ENCODE data around the gene AMBRA1.
A peak's percentile ranks its signal among the peaks of the same experiment; 100 is the strongest.

The AMBRA1 gene

GRCh38 chr11:46632502-46632901 is 38.7 kb upstream of the AMBRA1 start:
- H3K36me3 Mint-ChIP-seq (ENCODE audit: low read depth) = peaks cover 16% of the 10 kb centered on the region
- no peak overlapping the region for H3K4me3 Mint-ChIP-seq
- H3K27ac Mint-ChIP-seq = no peak overlapping the region
- peaks cover 2% of the 10 kb centered on the region for H3K27me3 Mint-ChIP-seq (ENCODE audit: low read depth, poor library complexity)
- peaks cover 6% of the 10 kb centered on the region for H3K4me1 Mint-ChIP-seq
- no peaks in the 10 kb centered on the region for H3K9me3 Mint-ChIP-seq
- TF ChIP-seq, protein P1, sequence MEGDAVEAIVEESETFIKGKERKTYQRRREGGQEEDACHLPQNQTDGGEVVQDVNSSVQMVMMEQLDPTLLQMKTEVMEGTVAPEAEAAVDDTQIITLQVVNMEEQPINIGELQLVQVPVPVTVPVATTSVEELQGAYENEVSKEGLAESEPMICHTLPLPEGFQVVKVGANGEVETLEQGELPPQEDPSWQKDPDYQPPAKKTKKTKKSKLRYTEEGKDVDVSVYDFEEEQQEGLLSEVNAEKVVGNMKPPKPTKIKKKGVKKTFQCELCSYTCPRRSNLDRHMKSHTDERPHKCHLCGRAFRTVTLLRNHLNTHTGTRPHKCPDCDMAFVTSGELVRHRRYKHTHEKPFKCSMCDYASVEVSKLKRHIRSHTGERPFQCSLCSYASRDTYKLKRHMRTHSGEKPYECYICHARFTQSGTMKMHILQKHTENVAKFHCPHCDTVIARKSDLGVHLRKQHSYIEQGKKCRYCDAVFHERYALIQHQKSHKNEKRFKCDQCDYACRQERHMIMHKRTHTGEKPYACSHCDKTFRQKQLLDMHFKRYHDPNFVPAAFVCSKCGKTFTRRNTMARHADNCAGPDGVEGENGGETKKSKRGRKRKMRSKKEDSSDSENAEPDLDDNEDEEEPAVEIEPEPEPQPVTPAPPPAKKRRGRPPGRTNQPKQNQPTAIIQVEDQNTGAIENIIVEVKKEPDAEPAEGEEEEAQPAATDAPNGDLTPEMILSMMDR (IDR thresholded peaks at IDR 0.05) = no peak
- DNase-seq = no peak

DNA sequence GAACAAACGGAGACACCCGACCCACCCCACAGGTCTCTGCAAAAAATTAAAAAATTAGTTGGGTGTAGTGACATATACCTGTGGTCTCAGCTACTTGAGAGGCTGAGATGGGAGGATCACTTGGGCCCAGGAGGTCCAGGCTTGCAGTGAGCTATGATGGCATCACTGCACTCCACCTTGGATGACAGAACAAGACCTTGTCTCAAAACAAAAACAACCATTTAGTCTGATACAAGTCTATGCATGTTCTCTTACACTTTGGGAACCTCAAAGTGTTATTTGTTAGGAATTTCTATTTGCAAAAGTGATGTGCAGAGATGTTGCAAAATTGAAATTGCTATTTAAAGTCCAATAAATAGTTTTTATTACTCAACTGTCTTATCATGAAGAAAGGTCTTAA is 37.9 kb upstream of the AMBRA1 start:
- Mint-ChIP-seq H3K4me3 (no peak overlapping the region), H3K36me3 (ENCODE audit: low read depth) (peaks cover 18% of the 10 kb centered on the region), H3K4me1 (peaks cover 6% of the 10 kb centered on the region), H3K27me3 (ENCODE audit: low read depth, poor library complexity) (no peaks in the 10 kb centered on the region), H3K9me3 (no peaks in the 10 kb centered on the region), H3K27ac (no peak overlapping the region)
- TF ChIP-seq, protein P1 (IDR thresholded peaks at IDR 0.05) = no peak
- no peak for DNase-seq

GRCh38 chr11:46630237-46630636 is 36.4 kb upstream of the AMBRA1 start:
- TF ChIP-seq, protein P1 (IDR thresholded peaks at IDR 0.05) = no peak
- H3K27me3 Mint-ChIP-seq (ENCODE audit: low read depth, poor library complexity) = no peaks in the 10 kb centered on the region
- peaks cover 6% of the 10 kb centered on the region for H3K4me1 Mint-ChIP-seq
- H3K4me3 Mint-ChIP-seq = no peak overlapping the region
- no peaks in the 10 kb centered on the region for H3K9me3 Mint-ChIP-seq
- H3K36me3 Mint-ChIP-seq (ENCODE audit: low read depth) = peaks cover 29% of the 10 kb centered on the region
- DNase-seq = no peak
- H3K27ac Mint-ChIP-seq = no peak overlapping the region

DNA sequence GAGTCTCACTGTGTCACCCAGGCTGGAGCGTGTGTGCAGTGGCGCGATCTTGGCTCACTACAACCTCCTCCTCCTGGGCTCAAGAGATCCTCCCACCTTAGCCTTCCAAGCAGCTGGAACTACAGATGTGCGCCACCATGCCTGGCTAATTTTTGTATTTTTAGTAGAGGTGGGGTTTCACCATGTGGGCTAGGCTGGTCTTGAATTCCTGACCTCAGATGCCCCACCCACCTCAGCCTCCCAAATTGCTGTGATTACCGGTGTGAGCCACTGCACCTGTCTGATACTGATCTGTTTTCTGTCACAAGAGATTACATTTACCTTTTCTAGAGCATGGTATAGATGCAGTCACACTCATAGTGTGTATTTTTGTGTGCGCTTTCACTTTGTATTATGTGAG is 35.1 kb upstream of the AMBRA1 start:
- no peaks in the 10 kb centered on the region for H3K9me3 Mint-ChIP-seq
- DNase-seq = no peak
- H3K36me3 Mint-ChIP-seq (ENCODE audit: low read depth) = peaks cover 42% of the 10 kb centered on the region
- no peak overlapping the region for H3K4me3 Mint-ChIP-seq
- H3K4me1 Mint-ChIP-seq = peaks cover 6% of the 10 kb centered on the region
- no peaks in the 10 kb centered on the region for H3K27me3 Mint-ChIP-seq (ENCODE audit: low read depth, poor library complexity)
- TF ChIP-seq, protein P1 (IDR thresholded peaks at IDR 0.05) = no peak
- peak overlapping the region; percentile 33 for H3K27ac Mint-ChIP-seq

- no peak for DNase-seq
- H3K4me1 Mint-ChIP-seq = peaks cover 6% of the 10 kb centered on the region
- no peak overlapping the region for H3K27ac Mint-ChIP-seq
- no peaks in the 10 kb centered on the region for H3K27me3 Mint-ChIP-seq (ENCODE audit: low read depth, poor library complexity)
- H3K36me3 Mint-ChIP-seq (ENCODE audit: low read depth) = peaks cover 62% of the 10 kb centered on the region
- no peak overlapping the region for H3K4me3 Mint-ChIP-seq
- TF ChIP-seq, protein P1 (IDR thresholded peaks at IDR 0.05) = no peak
- H3K9me3 Mint-ChIP-seq = no peaks in the 10 kb centered on the region
These were observed 31.6 kb upstream of the AMBRA1 start for GRCh38 chr11:46625406-46625805.

DNA sequence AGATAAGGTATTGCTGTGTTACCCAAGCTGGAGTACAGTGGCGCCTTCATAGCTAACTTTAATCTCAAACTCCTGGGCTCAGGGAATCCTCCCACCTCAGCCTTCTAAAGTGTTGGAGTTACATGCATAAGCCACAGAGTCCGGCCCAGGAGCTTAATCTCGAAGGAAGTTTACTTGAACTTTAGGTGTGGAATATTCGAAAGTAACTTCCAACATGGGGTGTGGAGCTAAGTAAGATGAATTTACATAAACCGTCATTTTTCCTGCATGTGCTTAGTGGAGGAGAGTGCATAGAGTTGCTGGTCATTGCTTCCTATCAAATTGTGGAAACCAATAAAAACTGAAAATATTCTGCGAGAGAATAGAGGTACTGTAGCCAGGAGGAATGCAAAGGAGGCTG is 25.0 kb upstream of the AMBRA1 start:
- H3K4me1 Mint-ChIP-seq = peaks cover 31% of the 10 kb centered on the region
- no peak for DNase-seq
- TF ChIP-seq, protein P1 (IDR thresholded peaks at IDR 0.05) = no peak
- H3K4me3 Mint-ChIP-seq = peak overlapping the region; percentile 95
- no peaks in the 10 kb centered on the region for H3K9me3 Mint-ChIP-seq
- H3K27me3 Mint-ChIP-seq (ENCODE audit: low read depth, poor library complexity) = no peaks in the 10 kb centered on the region
- H3K36me3 Mint-ChIP-seq (ENCODE audit: low read depth) = peaks cover 25% of the 10 kb centered on the region
- H3K27ac Mint-ChIP-seq = no peak overlapping the region

All from nephron progenitor cell (in vitro differentiated cells).